Measurements from ENCODE around the gene AQP9. TPM values are rescaled to one million over a fixed set of nuclear protein-coding genes. Genes with fewer than 3 reads are reported as not detected.

Gene AQP9
- polyA plus RNA-seq, 1 experiment = not detected

DNA sequence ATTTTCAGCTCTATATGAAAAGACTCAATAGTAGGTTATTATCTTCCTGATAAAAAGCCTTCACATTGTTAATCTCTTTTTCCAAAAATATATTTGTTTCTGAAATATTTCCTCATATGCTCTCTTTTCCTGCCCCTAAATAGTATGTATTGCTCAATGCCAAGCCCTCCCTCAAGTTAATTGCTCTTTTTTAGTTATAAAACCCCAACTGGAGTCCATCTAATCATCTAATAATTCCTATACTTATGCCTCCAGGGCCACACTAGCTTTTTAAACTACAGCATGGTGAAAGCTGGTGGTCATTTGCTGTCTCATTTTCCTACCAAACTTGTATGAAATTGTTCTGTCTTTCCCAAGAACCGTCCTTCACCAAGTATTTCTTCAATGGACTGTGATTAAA, 26.7 kb downstream of the AQP9 start:
- CTCF ChIA-PET = no interaction called here
- no peak overlapping the region for H3K27ac ChIP-seq (ENCODE audit: low read depth, low read length)
- no peak overlapping the region for H3K4me3 ChIP-seq (ENCODE audit: low read depth, low read length)
- DNase-seq (ENCODE audit: low read depth, low spot score) = no peak
- POLR2A ChIA-PET = no interaction called here
- TF ChIP-seq, protein P1, sequence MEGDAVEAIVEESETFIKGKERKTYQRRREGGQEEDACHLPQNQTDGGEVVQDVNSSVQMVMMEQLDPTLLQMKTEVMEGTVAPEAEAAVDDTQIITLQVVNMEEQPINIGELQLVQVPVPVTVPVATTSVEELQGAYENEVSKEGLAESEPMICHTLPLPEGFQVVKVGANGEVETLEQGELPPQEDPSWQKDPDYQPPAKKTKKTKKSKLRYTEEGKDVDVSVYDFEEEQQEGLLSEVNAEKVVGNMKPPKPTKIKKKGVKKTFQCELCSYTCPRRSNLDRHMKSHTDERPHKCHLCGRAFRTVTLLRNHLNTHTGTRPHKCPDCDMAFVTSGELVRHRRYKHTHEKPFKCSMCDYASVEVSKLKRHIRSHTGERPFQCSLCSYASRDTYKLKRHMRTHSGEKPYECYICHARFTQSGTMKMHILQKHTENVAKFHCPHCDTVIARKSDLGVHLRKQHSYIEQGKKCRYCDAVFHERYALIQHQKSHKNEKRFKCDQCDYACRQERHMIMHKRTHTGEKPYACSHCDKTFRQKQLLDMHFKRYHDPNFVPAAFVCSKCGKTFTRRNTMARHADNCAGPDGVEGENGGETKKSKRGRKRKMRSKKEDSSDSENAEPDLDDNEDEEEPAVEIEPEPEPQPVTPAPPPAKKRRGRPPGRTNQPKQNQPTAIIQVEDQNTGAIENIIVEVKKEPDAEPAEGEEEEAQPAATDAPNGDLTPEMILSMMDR (IDR thresholded peaks at IDR 0.05; ENCODE audit: low read depth, low read length) = no peak
- H3K9me3 ChIP-seq (ENCODE audit: control insufficient read depth, insufficient read depth, low read length) = no peaks in the 10 kb centered on the region
- H3K27me3 ChIP-seq (ENCODE audit: control insufficient read depth, insufficient read depth, low read length) = peaks cover 2% of the 10 kb centered on the region

DNA sequence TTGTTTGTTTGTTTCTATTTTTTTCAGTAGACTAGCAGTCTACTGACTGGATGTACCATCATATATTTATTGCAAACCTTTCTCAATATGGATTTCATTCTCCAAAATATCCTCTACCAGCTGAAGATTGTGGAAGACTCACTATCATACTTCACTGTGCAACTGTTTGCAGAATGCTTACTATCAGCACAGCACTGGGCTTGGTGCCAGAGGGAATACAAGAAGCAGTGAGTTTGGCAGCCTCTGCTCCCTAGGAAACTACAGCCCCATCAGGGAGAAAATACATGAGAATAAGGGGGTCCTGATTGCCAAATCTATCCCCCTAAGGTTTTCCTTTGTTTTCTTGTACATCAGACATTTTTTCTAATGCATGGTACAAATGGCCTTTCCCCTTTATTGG, 27.5 kb downstream of the AQP9 start:
- Histone ChIP-seq H3K27ac (ENCODE audit: low read depth, low read length) (no peak overlapping the region), H3K9me3 (ENCODE audit: control insufficient read depth, insufficient read depth, low read length) (no peaks in the 10 kb centered on the region), H3K4me3 (ENCODE audit: low read depth, low read length) (no peak overlapping the region), H3K27me3 (ENCODE audit: control insufficient read depth, insufficient read depth, low read length) (peaks cover 2% of the 10 kb centered on the region)
- no peak for DNase-seq (ENCODE audit: low read depth, low spot score)
- POLR2A ChIA-PET = no interaction called here
- CTCF ChIA-PET = no interaction called here
- TF ChIP-seq, protein P1 (IDR thresholded peaks at IDR 0.05; ENCODE audit: low read depth, low read length) = no peak

DNA sequence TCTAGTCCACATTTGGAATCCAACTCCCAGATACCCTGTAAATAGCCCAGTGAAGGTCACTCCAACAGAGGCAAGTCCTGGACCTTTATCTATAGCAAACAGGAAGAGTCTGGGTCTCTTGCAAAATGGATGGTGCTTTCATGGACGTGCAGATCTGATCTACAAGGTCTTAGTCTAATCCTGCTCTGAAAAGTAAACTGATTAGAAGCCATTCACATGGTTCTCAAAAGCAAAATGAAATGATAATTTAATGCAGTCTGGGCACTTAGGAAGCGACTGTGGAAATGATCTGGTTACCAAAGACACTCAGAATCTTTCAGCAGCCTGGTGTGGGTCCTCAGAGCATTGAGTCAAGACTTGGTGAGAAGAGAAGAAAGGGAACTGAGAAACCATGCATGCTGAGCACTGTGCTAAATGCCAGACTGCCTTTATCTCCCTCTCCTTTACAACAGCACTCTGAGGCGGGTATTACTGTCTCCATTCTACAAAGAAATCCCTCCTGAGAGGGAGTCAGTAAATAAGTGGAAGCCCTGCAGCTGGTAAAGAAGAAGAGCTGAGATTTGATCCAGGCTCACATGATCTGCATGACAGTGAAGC, 29.0 kb downstream of the AQP9 start:
- Histone ChIP-seq H3K4me3 (ENCODE audit: low read depth, low read length) (no peak overlapping the region), H3K9me3 (ENCODE audit: control insufficient read depth, insufficient read depth, low read length) (no peaks in the 10 kb centered on the region), H3K27me3 (ENCODE audit: control insufficient read depth, insufficient read depth, low read length) (peaks cover 2% of the 10 kb centered on the region), H3K27ac (ENCODE audit: low read depth, low read length) (no peak overlapping the region)
- CTCF ChIA-PET = interaction anchor here (1.0 kb wide), 1 partner anchor 96 kb away, joined by 3 read pairs; no protein-coding TSS in a partner anchor
- DNase-seq (ENCODE audit: low read depth, low spot score) = no peak
- POLR2A ChIA-PET = no interaction called here
- TF ChIP-seq, protein P1 (IDR thresholded peaks at IDR 0.05; ENCODE audit: low read depth, low read length) = no peak

DNA sequence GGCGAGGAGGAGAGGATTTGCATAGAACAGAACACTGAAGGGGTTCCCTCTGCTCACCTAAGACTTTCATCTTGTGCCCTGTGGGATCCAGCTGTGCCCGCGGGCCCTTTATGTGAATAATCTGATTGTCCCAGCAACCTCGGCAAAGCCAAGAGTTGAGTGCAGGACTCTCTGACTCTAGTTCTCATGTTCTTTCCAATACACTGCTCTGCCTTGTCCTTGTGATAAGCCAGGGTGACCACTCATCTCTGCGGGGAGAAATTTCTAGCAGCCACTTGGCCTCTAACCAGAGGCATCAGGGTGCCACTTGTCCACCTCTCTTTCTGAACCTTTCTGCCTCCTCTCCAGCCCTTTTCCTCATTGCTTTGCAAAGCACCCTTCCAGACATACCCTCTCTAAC, 31.8 kb downstream of the AQP9 start:
- no peak overlapping the region for H3K4me3 ChIP-seq (ENCODE audit: low read depth, low read length)
- no peak for DNase-seq (ENCODE audit: low read depth, low spot score)
- CTCF ChIA-PET = interaction anchor here (0.7 kb wide), 1 partner anchor 12 kb away, joined by 3 read pairs; no protein-coding TSS in a partner anchor
- peaks cover 2% of the 10 kb centered on the region for H3K27me3 ChIP-seq (ENCODE audit: control insufficient read depth, insufficient read depth, low read length)
- H3K27ac ChIP-seq (ENCODE audit: low read depth, low read length) = no peak overlapping the region
- TF ChIP-seq, protein P1 (IDR thresholded peaks at IDR 0.05; ENCODE audit: low read depth, low read length) = no peak
- POLR2A ChIA-PET = no interaction called here
- H3K9me3 ChIP-seq (ENCODE audit: control insufficient read depth, insufficient read depth, low read length) = no peaks in the 10 kb centered on the region

DNA sequence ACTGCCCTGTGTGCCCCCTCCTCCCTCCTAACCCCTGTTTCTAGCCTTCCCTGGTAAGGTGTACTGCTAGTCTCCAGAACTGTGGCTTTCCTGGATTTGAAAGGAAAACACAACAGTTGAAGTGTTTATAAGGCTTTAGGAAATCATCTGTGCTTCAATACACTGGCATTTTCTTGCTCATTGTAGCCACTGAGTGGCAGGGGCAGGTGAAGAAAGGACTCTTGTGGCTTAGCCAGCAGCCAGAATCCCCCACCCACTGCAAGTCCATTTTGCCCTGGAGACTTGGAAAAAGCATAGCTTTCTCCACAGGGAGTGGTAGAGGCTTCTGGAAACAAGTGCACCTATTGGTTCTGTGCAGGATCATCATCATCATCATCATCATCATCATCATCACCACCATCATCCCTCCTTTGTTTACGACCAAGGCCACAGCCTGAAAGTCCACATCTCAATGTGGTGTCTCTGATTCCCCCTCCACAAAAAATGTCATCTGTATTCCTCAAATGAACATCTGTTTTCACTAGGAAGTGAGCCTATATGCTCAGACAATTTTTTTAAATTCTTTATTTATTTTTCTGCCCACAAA, 33.4 kb downstream of the AQP9 start:
- Histone ChIP-seq H3K27me3 (ENCODE audit: control insufficient read depth, insufficient read depth, low read length) (peaks cover 8% of the 10 kb centered on the region), H3K27ac (ENCODE audit: low read depth, low read length) (no peak overlapping the region)
- CTCF ChIA-PET = no interaction called here

More for the DNA sequence above, 33.4 kb downstream of the AQP9 start:
- no peaks in the 10 kb centered on the region for H3K9me3 ChIP-seq (ENCODE audit: control insufficient read depth, insufficient read depth, low read length)
- no peak overlapping the region for H3K4me3 ChIP-seq (ENCODE audit: low read depth, low read length)
- POLR2A ChIA-PET = no interaction called here
- TF ChIP-seq, protein P1 (IDR thresholded peaks at IDR 0.05; ENCODE audit: low read depth, low read length) = no peak
- DNase-seq (ENCODE audit: low read depth, low spot score) = no peak

Data from AG04450 (cell line).